ENCODE data around the gene RNF144A.

RNF144A gene

DNA sequence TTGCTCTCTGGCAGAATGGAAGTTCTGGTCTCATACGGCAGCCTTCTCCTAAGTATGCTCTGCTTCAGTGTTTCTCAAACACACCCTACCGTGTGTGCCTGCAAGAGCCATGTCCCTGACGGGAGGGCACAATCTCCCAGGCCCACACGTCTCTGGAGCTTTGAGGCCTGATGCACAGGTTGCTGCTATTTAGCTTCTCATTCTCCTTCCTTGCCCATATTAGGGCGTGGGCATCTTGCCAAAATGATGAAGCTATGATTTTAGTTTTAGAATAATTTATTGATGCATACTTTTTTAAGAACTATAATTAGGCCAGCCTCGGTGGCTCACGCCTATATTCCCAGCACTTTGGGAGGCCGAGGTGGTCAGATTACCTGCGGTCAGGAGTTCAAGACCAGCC, 107.9 kb downstream of the RNF144A start:
- DNase-seq, result no peak

DNA sequence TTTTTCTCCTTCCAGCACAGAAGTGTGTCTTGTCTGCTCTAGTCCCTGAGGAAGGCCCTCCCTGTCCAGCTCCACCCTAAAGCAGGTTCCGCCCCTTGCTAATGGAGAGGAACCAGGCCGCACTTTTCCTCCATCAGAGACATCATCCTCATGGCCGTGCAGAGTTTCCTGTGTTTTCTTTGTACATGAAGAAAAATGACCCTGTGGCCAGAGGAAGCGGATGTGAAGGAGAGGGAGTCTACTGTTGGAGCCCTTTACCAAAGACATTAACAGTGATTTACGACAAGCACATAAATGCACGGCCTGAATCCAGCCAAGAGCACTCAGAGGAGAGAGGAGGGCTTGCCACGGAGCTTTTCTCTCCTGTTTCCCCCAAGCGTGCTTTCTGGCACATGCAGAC, 109.5 kb downstream of the RNF144A start:
- peak; percentile 94 to 97 for DNase-seq

DNA sequence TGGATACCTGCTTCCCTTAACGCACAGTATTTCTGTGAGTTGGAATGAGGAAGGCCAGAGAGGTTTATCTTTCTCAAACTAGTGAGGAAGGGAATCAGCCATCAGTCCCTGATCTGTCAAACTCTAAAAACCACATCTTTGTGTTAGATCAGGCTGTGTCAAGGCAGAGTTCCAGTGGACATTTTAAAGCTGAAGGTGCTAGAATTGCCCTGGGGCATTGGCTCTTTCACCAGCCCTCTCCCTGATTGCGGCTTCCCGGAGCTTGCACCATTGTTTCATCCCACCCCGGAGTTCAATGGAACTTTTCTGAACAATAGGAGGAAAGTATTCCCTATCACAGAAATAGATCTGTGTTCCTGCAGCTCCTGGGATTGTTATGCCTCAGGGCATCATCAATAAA, 110.2 kb downstream of the RNF144A start:
- DNase-seq, result no peak

DNA sequence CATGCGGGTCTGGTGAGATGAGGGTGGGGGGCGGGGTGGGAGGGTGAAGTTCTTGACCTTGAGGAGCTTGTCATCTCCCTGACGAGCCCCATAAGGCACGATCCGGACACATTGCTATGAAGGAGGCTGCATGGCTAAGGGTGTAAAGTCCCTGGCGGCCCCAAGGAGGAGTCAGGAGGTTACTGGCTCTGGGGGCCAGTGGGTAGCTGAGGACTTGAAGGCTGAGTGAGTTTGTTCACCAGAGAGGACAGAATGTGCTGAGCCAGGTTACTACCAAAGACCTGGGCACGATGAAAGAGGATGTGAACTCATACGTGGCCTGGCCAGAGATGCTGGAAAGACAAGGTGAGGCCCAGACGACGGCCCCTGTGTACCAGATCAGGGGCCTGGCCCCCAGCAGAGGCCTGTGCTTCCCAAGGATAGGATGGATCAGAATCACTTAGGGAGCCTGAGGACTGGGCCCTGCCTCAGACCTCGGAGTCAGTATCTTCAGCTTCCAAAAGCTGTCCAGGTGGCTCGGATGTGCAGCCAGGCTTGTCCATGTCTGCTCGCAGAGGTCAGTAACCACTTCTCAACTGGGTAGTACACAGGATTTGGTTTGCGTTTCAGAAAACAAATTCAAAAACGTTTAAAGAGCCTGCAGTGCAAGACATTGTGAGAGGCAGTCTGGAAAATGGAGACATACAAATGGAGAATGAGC, 110.9 kb downstream of the RNF144A start:
- peak in 1 of 2 experiments; percentile 53 for DNase-seq

DNA sequence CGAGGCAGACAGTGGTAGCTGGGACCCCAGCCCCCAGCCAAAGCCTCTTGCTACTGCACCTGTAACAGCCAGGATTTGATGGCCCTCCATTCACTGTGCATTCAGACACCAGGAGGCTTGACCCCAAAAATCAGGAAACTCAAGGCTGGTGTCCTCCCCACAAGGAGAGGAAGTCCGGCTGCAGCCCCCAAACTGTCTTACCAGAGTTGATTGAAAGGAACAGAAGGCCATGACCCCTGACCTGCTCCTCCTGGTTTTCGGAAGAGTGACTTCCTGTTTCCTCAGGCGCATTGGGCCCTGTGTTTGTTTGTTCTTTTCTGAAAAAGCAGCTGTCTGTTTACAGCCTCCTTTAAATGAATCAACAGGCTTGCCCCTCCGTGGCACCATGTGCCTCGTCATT, 111.6 kb downstream of the RNF144A start:
- DNase-seq, result no peak

DNA sequence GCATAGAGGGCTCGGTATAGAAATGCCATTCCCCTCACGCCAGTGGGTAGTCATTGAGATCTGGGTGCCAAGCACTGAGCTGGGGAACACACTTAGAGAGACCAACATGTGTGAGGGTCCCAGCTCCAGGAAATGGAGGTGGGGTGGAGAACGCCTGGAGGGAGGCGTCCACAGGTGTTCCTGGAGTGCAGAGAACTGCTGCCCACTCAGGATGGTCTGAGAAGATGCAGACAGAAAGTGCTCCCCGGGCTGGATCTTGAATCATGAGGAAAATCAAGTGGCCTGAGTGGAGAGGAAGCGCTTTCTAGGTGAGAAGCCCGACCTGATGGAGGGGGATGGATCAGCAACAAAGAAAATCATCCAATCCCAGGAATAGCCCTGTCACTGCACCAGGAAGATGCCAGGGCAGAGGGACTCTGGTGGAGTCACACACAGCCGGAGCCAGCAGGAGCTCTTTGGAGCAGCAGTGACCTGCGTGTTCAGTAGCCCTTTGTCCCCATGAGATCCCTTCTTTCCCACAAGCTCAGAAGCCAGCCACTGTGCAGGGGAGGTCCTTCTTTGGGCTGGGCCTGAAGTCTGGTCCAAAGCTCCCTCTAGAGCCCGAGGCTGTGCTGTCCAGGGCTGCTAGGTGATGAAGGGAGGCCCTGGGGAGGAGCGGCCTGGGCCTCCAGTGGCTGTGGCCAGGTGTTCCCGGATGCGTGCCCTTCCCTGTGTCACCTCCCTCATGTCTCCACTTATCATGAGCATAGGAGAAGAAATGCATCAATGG, 112.3 kb downstream of the RNF144A start:
- DNase-seq, result no peak

DNA sequence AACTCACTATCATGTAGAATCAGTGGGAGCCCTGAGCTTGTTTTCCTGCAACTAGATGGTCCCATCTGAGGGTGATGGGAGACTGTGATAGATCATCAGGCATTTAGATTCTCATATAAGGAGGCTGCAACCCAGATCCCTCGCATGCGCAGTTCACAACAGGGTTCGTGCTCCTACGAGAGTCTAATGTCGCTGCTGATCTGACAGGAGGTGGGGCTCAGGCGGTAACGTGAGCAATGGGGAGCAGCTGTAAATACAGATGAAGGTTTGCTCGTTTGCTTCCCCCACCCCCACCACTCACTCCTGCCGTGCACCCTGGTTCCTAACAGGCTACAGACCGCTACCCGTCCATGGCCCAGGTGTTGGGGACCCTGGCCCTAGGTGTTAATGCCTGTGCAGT, 113.6 kb downstream of the RNF144A start:
- DNase-seq, result no peak

DNA sequence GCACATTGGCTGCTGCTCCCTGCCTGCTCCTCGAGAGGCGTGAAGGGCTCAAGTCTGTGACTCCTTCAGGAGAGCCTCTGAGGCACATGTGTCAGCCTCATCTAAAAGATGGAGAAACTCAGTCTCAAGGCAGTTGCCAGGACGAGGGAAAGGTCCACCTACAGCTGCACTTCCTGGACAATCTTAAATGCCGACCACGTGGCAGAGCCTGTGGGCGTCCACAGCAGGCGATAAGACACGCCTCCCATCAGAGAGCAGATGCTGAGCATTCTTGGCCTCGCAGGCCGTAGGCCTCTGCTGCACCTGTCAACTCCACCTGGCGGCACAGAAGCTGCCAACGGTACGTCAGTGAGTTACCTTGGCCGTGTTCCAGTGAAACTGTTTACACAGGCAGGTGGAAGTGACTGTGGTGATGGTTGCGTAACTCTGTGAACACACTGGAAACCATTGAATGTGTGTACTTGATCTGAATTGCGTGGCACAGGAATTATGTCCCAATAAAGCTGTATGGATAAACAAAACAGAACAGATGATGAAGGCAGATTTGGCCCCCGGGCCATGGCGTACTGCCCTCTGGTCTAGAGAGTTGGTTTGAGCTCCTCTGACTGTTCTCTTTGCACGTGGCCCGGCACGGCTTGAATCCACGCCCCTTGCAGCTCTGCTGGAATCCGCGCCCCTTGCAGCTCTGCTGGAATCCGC, 114.5 kb downstream of the RNF144A start:
- peak; percentile 95 to 99 for DNase-seq

DNA sequence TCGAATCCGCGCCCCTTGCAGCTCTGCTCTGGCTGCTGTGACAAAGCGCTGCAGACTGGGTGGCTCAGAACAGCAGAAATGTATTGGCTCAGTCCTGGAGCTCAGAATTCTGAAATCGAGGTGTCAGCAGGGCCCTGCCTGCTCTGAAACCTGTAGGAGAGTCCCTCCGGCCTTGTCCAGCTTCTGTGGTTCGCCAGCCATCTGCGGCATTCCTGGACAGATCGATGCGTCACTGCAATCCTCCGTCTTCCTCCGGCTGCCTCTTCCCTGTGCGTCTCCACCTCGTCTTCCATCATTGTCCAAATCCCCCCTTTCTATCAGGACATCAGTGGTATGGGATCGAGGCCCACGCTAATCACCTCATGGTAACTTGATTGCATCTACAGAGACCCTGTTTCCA, 115.2 kb downstream of the RNF144A start:
- DNase-seq, result no peak

DNA sequence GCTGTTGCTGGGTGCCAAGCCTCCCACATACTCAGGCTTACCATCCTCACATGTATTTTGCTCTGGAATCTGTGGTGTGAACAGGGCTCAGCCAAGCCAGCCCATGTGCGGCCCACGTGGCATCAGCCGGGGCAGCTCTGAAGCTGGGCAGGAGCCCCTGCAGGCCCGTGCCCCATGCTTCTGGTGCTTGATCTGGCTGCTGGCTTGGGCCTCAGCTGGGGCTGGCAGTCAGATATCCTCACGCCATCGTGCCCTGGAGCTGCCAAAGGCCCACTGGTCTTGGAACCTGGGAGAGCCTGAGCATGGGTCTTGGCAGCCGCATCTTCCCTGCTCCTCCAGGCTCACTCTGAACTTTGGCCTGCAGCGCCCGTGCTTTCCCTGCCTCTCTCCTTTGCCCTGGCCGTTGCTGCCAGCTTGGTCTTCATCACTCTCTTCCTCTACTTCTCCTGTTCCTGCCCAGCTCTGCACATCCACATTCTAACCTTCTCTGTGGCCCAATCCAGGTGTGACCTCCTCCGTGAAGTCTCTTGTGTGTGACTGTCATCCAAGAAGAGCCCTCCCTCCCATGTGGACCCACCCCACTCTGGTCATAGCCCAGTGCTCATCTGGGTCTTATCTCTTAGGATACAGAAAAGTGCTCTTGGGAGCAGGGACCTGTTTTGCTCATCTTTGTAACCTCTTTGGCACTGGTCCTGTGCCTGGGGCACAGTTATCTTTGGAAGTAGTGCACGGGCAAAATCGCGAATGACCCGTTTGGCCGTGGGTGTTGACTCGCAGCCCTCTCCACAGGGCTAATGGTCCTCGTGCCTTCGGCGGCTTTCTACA, 116.1 kb downstream of the RNF144A start:
- no peak for DNase-seq

DNA sequence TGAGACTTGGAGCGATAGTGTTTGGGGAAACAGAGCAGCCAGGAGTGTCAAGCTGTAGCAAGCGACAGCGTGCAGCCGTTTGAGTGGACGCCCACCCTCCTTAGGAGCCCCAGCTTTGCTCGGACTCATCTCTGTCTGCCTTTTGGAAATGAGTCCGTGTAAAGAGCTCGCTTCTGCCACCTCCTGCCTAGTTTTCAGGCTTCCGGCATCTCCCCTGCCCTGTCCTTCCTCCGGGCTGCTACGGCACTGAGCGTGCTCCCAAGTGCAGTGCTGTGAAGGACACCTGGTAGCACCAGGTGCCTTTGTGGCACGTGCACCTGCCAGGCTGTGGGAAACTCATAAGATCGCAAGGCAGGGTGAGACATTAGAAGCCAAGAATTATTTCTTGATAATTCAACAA, 117.1 kb downstream of the RNF144A start:
- DNase-seq, result no peak

DNA sequence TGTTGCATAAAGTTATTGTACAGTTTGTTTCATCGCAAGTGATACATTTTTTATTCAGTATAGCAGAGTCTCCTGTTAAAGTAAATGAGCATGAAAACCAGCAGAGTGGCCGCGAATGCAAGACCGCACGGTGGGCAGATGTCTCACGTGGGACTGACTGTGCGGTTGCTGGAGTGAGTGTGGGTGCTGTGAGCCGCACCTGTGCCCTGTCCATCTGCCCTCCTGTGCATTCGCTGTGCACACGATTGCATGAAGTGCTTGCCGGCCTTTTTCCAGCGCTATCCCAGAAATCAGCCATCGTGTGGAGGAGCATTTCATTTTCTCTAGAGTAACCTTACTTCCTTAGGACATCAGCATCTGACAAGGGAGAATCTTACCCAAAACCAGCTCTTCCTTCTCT, 118.7 kb downstream of the RNF144A start:
- DNase-seq, result no peak

DNA sequence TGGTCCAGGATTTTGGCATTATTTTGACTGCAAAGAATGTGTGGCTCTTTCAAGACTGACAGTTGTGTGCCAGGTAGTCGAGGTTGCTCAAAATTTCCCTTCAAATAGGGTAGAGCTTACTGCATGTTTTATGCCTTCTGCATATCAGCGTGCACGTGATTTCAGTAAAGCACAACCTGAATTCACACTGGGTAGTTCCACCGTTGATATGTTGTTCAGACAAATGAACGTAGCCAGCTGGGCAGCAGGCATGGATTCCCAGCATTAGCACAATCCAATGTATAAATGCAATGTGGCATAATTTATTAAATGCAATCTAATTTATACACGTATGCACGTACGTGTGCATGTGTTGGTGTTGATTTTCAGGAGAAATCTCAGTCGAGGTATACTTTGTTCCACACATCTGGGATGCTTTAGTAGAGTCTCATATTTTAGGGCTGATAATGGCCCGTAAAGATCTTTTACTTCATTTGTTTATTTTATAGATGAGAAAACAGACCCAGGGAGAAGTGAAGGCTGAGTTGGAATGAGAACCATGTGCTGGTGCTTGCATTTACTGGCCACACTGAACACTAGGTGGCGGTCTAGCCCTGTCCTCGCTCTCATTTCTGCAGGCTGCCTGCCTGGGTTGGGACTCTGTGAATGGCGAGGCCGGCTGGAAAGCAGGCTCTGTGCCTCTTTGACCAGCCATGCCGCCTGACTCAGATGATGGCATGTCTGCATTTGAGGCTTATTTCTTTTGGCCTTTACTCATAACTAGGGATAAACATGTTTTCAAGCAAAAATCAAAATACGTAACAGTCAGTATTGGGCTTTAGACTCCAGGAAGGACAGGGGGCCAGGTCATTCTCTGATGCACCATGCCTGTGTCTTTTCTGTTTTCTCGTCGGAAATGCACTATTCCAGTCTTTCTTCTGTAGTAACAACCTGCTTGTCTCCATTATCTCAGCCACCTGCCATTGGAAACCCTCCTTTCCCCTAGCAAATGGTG, 120.4 kb downstream of the RNF144A start:
- DNase-seq, result peak; percentile 29 to 69

DNA sequence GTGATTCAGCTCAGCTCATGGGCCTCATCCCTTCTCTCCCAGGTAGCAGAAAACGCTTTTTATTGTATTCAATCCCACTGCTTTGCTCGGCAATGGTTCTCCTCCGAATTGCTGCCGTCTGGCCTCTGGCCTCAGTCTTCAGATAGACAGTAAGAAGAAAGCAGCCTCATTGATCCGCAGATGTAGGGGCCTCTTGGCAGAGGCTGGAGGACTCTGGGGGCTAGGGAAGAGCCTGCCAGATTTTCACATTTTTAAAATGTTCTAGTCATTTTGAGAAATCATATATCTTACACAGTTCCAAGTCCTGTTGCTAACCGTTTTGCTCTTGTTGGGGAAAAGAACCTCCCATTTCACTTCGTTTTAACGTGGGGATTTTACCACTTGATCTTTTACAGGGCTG, 123.3 kb downstream of the RNF144A start:
- DNase-seq, result no peak

DNA sequence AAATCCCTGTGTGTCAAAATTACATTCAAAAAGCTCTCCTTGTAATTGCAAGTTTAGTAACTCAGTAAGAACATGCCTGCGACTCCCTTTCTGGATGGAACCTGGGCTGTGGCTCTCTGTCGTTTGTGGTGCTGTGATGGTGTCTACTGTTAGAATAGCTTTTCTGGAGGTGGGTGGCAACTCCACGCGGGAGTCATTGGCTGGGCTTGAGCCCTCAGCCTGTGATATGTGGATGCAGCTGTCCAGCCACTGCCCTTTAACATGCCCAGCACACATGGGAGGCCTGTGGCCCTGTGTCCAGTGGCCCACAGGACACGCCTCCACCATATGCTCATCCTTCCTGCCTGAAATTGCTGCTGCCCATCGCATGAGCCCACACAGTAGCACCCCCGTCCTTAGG, 124.2 kb downstream of the RNF144A start:
- no peak for DNase-seq

DNA sequence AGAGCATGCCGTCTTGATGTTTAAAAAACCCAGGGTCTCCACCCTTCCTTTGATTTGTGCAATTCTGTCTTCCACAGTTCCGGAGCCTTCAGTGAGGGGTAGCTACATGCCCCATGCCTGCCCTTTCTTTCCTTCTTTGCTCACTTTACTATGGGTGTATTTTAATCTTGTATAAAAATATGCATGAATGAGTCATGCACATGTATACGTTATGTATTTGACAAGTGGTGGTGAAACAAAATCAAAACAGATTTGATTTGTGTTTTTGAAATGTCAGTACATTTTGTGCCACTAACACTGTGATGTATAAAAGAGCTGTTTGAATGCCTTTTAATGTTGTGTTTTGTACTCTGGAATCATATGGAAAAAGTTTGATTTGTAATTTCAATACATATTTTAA, 126.5 kb downstream of the RNF144A start:
- no peak for DNase-seq

DNA sequence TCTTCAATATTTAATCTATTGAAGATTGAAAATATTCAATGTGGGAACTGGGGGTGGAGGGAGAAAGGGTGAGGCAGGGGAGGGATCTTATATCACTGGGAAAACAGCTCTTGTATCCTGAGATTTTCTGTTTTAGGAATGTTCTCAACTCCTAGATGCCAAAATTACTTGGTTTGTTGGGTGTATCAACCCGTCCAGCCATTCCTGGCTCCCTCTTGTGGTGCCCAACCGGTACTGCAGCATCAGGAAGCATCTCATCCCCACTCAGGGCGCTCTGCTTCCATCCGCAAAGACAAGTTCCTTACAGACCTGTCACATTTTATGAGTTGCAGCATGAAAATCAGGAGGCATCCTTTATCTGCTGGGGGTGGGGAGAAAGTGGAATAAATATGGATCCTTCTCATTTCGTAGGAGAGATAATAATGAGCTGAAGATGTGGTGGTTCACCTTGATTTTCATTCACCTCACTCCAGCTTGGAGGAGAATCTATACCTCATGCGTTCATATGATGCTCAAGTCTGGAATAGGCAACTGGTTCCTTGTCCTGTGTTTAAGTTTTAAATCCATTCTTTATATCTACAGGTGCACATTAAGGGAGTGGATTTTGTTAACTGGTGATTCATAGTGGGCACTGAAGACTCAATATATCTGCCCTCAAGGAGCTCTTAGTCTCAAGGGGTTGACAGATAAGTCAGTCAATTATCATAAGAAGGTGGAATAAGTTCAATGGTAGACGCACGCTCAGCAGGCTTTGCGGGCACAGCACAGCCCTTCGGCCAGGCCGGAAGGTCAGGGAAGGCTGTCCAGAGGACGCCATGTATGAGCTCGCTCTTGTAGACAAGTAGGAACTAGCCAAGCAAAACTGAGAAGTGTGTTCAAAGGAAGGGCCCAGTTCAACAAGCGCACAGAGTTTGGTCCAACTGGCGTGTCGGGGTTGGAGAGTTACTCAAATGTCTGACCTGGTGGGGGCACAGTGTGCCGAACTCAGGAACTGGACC, 127.3 kb downstream of the RNF144A start:
- DNase-seq, result peak; percentile 18 to 36

DNA sequence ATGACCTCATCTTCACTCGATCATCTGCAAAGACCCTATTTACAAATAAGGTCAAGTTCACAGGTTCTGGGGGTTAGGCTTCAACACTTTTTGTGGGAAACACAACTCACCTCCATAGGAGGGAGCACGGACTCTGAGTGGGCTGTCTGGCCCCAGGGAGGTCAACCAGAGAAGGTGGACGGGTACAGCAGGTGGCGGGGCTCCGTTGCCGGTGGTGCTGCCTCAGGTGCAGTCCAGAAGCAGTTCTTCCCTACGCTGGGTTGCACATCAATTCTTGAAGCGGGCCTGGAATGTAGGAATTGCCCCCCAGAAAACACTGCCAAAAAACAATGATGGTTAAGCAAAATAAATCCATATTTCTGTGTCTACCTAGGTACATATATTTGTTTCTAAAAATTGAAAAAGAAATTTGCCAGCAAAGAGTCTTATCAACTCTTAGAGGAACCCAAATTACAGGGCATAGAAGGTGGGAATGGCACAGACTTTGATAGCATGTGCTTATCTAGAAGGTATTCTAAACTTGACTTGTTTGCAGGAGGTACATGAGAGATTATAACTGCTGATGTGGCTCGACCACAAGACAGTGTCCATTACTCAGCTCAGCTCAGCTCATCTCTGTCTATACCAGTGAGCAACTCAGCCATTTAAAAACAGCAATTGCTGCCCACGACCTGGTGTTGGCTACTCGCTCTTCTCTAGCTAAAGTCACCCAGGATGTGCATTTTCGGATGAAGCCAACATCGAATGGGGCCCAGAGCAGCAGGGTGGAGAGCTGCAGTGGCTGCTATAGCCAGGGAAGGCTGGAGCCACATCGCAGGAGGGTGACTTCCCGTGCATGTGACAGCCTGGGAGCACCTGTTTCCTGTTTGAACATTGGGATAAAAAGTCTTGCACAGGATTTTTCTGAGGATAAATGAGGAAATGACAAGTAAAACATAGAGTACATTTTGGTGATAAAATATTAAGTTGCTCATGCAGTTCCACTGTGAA, 128.7 kb downstream of the RNF144A start:
- no peak for DNase-seq

DNA sequence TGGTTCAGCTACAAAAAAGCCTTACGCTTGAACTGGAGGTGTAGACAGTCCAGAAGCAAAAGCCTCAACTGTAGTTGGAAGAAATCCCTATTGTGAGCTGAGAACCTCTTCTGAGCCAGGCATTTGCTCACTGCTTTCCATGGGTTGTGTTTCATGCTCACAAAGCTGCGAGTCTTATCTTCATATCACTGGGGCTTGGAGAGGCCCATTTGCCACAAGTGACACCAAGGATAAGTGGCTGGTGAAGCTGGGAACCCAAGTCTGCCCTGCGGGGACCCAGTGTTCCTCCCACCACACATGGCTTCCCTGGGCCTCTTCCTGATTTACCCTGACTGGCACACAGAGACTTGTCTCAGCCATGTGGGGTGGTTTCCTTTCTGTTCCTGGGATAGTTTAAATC, 130.4 kb downstream of the RNF144A start:
- DNase-seq, result no peak

Measured in NCI-H187 (cell line).